Brain microvascular endothelial cell (primary cell): Measurements from ENCODE around the gene TOP1.

Experiments used
- DNase-seq: peaks from one replicate; pipeline ENCODE4 v3.0.0-alpha.2; 2020
- H3K27ac ChIP-seq: fragments of 250-450 bp; sonication (Bioruptor Pico); 2 replicates; pipeline ENCODE4 v1.5.1; 2020; ENCODE audit warnings: mild to moderate bottlenecking, moderate library complexity
- H3K27me3 ChIP-seq: fragments of 250-450 bp; sonication (Bioruptor Pico); replicated peaks from 2 replicates; pipeline ENCODE4 v1.5.1; 2020; ENCODE audit warnings: mild to moderate bottlenecking
- H3K36me3 ChIP-seq: fragments of 250-450 bp; sonication (Bioruptor Pico); replicated peaks from 2 replicates; pipeline ENCODE4 v1.5.1; 2020; ENCODE audit warnings: mild to moderate bottlenecking
- H3K4me3 ChIP-seq: 2 replicates; pipeline ENCODE4 v1.5.1; 2011; ENCODE audit warnings: low read depth, mild to moderate bottlenecking, control low read depth, low read length, moderate library complexity
- in situ Hi-C: cut with HindIII; loops from 2 replicates; pipeline ENCODE4 v1.10.0; 2017; ENCODE audit warnings: low sequenced_read_pairs, low pct_ligation_motif_present
- TF ChIP-seq, protein P1 (sequence below): IDR thresholded peaks from 2 replicates; pipeline ENCODE4 v1.5.1; 2011; ENCODE audit warnings: low read depth, mild to moderate bottlenecking, moderate library complexity, low read length, control low read depth, inconsistent platforms; ENCODE audit errors: missing control alignments

TOP1 gene

DNA sequence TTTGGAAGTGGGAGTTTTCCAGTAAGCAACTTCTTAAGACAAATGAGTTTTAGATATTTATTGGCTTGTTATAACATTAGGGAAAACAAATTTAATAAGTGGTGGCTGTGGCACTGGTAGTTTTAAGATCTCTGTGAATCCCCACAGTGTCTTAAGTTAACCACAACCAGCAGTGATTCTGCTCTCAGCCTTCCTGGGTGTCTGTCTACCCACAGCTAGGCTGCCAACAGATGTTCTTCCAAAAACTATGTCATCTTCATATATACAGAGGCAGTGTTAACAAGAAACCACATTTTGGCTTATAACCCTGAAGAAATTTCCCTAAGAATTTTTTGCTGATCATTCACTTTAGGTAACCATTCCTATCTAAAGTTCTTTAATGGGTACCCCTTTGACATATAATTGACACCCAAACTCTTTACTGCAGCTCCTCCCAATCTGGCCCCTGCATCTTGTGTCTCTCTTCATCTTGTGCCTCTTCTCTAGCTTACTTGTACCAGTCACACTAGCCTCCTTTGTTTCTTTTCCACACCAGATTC lies 52.7 kb downstream of the TOP1 start:
- peaks cover 50% of the 10 kb centered on the region for H3K36me3 ChIP-seq
- H3K27me3 ChIP-seq, result no peaks in the 10 kb centered on the region
- peak; percentile 36 for DNase-seq
- TF ChIP-seq, protein P1, sequence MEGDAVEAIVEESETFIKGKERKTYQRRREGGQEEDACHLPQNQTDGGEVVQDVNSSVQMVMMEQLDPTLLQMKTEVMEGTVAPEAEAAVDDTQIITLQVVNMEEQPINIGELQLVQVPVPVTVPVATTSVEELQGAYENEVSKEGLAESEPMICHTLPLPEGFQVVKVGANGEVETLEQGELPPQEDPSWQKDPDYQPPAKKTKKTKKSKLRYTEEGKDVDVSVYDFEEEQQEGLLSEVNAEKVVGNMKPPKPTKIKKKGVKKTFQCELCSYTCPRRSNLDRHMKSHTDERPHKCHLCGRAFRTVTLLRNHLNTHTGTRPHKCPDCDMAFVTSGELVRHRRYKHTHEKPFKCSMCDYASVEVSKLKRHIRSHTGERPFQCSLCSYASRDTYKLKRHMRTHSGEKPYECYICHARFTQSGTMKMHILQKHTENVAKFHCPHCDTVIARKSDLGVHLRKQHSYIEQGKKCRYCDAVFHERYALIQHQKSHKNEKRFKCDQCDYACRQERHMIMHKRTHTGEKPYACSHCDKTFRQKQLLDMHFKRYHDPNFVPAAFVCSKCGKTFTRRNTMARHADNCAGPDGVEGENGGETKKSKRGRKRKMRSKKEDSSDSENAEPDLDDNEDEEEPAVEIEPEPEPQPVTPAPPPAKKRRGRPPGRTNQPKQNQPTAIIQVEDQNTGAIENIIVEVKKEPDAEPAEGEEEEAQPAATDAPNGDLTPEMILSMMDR, result no peak
- peak overlapping the region; percentile 2 for H3K27ac ChIP-seq
- no peak overlapping the region for H3K4me3 ChIP-seq
- in situ Hi-C loops, result loop anchor here (25.0 kb wide), 1 partner anchor 94 kb away; no protein-coding TSS in a partner anchor

DNA sequence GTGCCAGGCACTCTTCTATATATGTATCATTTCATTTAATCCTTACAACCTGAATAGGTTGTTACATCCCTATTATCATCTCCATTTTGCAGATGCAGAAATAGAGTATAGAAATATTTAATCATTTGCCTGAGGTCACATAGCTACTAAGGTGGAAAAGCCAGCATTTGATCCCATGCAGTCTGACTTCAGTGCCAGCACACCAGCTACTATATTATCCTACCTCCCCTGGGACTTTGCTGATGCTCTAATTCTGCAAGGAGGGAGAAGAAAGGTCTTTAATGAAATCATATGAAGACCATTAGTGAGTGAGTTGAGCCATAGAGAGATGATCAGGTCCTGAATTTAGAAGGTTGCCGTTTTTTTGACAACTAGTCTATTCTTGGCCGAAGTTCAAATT lies 53.7 kb downstream of the TOP1 start:
- H3K4me3 ChIP-seq, result no peak overlapping the region
- no peak for DNase-seq
- H3K27ac ChIP-seq, result no peak overlapping the region
- in situ Hi-C loops, result loop anchor here (25.0 kb wide), 1 partner anchor 95 kb away; no protein-coding TSS in a partner anchor
- peaks cover 50% of the 10 kb centered on the region for H3K36me3 ChIP-seq
- TF ChIP-seq, protein P1, result no peak
- no peaks in the 10 kb centered on the region for H3K27me3 ChIP-seq

DNA sequence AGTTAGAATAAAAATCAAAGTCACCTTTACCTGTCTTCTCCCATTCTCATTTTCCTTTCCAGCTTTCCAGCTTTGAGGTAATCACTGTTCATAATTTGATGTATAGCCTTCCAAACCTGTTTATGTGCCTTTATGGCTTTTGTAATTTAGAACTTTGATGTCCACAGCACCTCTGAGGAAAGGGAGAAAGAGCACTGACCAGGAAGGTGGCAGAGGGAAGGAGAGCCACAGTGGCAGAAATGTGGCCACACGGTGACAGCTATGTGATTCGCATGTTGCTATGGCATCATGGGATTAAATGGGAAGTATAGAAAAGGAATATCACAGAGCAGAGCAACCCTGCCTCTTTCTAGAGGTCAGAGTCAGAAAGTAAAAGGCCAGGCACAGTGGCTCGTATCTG lies 57.0 kb downstream of the TOP1 start:
- in situ Hi-C loops, result loop anchor here (25.0 kb wide), 1 partner anchor 98 kb away; no protein-coding TSS in a partner anchor
- DNase-seq, result no peak
- Histone ChIP-seq H3K4me3 (no peak overlapping the region), H3K27ac (no peak overlapping the region), H3K27me3 (no peaks in the 10 kb centered on the region), H3K36me3 (peaks cover 52% of the 10 kb centered on the region)
- TF ChIP-seq, protein P1, result no peak

DNA sequence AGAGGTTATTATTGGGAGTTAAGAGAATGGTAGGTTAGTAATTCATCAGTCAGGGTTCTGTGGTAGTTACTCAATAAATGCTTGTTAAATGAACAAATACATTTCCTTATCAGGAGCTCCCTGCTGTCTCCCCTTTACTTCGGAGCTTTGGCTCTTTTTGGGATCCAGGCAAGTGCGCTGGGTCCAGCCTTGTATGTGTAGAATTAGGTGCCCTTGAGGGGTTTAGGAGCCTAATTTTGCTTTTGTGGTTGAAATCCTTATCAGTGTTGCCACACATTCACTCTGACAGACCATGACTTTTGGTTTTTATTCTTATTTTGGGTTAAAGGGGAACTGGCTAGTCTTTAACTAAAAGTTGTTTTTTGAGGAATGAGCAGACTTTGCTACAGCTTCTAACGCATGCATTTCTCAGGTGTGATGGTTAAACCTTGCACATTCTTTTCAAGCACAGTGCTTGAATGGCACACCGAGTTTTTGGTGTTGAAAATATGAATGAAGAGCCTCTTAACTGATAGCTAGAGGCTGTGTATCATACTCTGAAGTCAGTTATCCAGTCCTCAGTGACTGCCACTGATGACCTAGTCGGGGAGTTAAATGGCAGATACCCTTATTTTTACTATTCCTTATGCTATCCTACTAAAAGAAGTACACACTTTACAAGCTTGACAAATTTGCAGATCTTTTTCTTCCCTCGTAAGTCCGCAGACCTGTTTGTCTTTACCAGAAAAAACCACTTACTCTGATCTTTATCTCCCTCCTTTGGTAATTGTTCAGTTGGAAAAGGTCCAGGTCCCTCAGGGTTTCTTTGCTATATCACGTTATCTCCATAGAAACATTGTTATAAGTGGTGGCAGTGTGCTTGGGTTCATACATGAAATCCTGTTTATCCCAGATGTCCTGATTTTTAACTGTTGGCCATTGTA lies 58.0 kb downstream of the TOP1 start:
- no peak for DNase-seq
- Histone ChIP-seq H3K36me3 (peaks cover 47% of the 10 kb centered on the region), H3K27me3 (no peaks in the 10 kb centered on the region), H3K27ac (no peak overlapping the region), H3K4me3 (no peak overlapping the region)
- TF ChIP-seq, protein P1, result no peak
- in situ Hi-C loops, result loop anchor here (25.0 kb wide), 1 partner anchor 99 kb away; no protein-coding TSS in a partner anchor

DNA sequence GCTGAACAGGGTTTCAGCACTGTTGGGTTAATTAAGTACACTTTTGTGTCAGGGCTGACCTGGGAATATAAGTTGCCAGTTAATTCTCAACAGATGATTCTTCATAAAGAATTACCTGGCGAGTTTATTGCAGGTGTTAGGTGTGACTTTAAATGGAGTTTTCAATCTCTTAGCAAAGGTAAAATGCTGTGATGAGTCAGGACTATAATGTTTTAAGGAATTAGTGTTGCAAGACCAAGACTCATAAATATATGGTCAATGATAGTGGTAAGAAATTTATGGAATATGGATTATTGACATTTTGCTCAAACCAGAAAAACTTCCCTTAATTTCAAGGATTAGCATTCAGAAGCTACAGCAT lies 58.7 kb downstream of the TOP1 start:
- no peak for DNase-seq
- Histone ChIP-seq H3K27me3 (no peaks in the 10 kb centered on the region), H3K36me3 (peaks cover 47% of the 10 kb centered on the region), H3K4me3 (no peak overlapping the region), H3K27ac (no peak overlapping the region)
- in situ Hi-C loops, result loop anchor here (25.0 kb wide), 1 partner anchor 100 kb away; no protein-coding TSS in a partner anchor
- TF ChIP-seq, protein P1, result no peak
